ENCODE data around the gene SELE.

DNA sequence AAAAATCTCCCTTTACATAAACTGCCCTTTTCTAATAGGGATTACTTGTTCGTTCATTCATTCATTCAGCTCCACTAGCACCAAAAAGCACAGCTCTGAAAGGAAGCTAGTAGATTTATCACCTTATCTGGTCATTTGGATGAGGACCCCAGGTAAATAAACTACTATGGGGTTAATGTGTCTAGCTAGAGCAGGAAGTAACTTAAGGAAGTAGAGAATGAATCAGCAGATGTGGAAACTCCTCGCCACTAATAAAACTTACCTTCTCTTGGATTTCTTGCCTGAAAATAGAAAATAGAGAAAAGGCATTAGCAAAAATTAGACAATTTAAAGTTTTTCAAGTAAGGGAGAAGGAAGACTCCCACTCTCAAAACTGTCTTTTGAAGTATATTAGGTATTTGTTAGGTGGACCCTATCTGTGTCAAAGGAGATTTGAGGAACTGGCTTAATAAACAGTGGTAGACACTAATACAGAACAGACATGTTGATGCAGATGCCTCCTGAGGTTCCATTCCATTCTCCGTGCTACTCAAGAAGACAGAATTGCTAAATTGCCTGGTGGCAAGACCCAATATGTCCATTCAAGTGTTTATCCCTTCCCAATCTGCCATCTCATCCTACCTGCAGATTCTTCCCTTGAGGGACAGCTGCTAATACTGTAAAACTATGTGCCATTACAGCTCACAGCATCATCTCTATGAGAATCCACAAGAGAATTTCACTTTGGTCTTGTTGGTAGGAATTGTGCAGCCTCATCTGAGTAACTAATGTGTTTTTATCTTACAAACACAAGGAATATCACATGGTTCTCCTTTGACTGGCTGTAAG is 37.4 kb downstream of the SELE start:
- TF ChIP-seq, protein P1, sequence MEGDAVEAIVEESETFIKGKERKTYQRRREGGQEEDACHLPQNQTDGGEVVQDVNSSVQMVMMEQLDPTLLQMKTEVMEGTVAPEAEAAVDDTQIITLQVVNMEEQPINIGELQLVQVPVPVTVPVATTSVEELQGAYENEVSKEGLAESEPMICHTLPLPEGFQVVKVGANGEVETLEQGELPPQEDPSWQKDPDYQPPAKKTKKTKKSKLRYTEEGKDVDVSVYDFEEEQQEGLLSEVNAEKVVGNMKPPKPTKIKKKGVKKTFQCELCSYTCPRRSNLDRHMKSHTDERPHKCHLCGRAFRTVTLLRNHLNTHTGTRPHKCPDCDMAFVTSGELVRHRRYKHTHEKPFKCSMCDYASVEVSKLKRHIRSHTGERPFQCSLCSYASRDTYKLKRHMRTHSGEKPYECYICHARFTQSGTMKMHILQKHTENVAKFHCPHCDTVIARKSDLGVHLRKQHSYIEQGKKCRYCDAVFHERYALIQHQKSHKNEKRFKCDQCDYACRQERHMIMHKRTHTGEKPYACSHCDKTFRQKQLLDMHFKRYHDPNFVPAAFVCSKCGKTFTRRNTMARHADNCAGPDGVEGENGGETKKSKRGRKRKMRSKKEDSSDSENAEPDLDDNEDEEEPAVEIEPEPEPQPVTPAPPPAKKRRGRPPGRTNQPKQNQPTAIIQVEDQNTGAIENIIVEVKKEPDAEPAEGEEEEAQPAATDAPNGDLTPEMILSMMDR (IDR thresholded peaks at IDR 0.05): no peak
- no peak for TF ChIP-seq ZFP36 (IDR thresholded peaks at IDR 0.05; ENCODE audit: borderline replicate concordance, partially characterized antibody)
- no peak for TF ChIP-seq JUN (IDR thresholded peaks at IDR 0.05)
- TF ChIP-seq, protein P2, sequence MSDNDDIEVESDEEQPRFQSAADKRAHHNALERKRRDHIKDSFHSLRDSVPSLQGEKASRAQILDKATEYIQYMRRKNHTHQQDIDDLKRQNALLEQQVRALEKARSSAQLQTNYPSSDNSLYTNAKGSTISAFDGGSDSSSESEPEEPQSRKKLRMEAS (IDR thresholded peaks at IDR 0.05): no peak
- no peak for TF ChIP-seq SREBF2 (IDR thresholded peaks at IDR 0.05)
- no peak for TF ChIP-seq FOXS1 (CRISPR knock-in tag; IDR thresholded peaks at IDR 0.05)
- TF ChIP-seq RAD21 (conservative IDR thresholded peaks at IDR 0.05 in 1 of 2, IDR thresholded peaks at IDR 0.05 in 1 of 2): no peak
- TF ChIP-seq EP300 (IDR thresholded peaks at IDR 0.05): no peak
- no peak for TF ChIP-seq POLR2A (IDR thresholded peaks at IDR 0.05; ENCODE audit: low read length)
- no peak for TF ChIP-seq RNF2 (IDR thresholded peaks at IDR 0.05; ENCODE audit: borderline replicate concordance, low read depth)
- TF ChIP-seq HDAC2 (IDR thresholded peaks at IDR 0.05): no peak
- no peak for TF ChIP-seq RFX5 (IDR thresholded peaks at IDR 0.05)
- TF ChIP-seq EHF (CRISPR knock-in tag; IDR thresholded peaks at IDR 0.05): no peak

Measured in A549 (cell line).